GM18867 (cell line): Measurements from ENCODE around the gene ATP10A.
"Not testable (repeated sequence)": the region's sequence is repeated elsewhere in the genome, so short reads cannot be mapped to it uniquely, and the experiment has no call there.

ENCODE experiments used
- ATAC-seq: cut with Tn5 transposase; IDR thresholded peaks from one replicate; pipeline ENCODE4 v1.9.1; 2021; ENCODE audit warnings: mild to moderate bottlenecking, moderate library complexity; ENCODE audit not compliant: unreplicated experiment

Gene ATP10A

DNA sequence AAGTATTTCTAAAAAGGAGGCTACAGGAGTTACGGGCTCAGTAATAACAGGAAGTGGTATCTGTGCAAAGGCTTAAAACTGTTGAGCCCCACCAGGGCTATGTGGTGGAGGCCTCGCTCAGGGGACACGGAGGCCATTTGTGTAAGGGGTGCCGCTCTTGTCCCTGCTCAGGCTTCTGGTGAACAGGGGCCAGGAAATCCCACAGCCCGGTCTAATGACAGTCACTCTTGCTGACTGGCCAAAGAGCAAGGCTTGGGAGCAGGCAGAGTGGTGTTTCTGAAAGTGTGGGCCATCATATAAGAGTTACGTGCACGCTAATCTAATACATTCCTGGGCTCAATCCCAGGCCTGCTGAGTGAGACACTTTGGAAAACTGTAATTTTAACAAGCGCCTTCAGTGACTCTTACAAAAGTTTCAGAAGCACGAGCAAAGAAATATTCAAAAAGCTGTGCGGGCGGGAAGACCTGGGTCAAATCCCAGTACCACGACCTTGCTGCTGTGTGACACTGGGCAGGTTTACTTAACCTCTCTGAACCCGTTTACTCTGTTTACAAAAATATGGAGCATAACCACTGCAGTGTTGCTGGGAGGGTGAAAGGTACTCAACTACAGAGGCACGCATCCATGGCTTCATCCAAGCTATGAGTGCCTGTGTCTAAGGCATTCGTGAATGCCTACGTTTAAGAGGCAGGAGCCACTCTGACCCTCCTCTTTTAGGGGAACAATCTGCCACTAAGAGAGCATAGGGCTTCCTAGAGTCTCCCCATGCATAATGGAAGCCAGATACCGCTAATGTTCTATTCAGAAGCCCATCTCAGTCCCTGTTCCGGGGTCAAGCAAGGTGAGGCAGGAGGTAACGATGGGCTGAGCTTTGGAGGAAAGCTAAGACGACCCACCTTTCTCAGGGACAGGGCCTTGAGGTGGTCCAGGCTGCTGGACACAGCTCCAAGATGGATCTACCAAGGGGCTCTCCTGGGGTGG is 2.0 kb downstream of the ATP10A start:
- ATAC-seq = no peak

DNA sequence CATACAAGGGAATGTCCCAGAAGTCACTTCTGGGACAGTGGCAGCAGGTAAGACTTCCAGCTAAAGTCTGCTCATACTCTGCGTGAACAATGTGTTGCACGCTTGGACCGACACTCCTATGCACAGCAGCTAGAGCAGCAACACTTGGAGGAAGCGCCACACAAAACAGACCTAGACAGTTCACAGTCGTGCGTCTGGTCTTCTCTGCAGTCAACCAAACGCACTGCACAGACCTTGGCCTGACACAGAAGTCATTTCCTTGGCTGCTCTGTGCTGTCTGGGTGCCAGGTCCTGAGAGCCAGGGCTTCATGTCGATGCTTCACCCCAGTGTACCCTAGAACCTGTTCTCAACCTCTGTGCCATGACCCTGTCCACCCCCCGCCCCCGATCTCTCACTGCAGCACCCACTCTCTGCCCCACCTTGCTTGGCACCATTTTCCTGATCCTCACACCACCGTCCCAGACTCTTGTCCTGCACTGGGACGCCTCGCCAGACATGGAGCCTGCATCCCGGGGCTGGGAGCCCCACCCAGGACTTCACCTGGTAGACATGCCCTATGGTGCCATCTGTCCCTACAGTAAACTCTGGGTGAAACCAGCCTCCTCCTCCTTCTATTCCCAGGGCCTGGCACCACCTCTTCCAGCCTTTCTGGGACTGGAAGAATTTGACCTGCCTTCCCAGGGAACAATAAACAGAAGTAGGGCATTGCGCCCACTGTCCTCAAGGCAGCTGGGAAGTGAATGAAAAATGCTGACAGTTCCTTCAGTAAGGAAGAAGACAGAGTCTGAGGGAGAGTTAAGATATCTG is 3.1 kb downstream of the ATP10A start:
- no peak for ATAC-seq

DNA sequence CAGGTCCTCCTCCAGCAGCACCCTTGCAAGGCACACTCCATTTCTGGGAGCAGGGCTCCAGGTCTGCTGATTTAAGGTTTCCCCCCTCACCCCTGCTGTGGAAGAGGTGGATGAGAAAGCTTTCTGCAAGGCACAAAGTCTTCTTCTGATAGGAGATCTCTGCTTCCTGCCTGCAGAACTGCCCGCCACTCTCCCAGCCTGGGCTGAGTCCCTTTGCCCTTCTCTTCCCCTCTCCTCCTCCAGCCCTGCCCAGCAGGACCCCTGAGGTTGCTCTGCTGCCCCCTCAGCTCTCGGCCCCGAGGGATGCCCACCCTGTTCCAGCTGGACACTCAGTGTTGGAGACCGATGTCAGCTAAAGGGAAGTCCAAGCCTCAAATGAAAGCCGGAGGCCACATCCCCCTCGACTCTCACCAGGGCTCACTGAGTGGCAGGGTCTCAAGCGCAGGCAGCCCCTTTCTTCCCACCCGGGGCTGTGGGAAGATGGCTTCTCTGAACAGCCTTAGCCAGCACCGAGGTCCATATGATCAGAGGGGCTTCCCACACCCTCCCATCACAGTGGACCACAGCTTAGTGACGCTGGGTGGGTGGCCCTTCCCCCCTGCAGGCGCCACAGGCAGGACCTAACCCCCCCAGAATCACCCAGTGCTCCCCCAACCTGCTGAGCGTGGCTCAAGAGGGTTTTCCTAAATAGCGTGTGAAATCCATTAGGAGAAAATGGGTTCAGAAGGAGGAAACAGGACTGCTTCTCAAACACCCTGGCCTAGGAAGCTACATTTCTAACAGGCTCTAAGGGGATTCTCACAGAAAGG is 4.0 kb downstream of the ATP10A start:
- ATAC-seq = no peak

DNA sequence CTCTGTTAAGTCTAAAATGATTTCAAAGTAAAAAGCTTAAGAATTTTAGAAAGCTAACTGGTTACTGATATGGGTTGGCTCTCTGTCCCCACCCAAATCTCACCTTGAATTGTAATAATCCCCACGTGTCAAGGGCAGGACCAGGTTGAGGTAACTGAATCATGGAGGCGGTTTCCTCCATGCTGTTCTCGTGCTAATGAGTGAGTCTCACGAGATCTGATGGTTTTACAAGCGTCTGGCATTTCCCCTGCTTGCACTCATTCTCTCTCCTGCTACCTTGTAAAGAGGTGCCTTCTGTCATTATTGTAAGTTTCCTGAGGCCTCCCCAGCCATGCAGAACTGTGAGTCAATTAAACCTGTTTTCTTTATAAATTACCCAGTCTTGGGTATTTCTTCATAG is 7.1 kb downstream of the ATP10A start:
- not testable (repeated sequence) for ATAC-seq

DNA sequence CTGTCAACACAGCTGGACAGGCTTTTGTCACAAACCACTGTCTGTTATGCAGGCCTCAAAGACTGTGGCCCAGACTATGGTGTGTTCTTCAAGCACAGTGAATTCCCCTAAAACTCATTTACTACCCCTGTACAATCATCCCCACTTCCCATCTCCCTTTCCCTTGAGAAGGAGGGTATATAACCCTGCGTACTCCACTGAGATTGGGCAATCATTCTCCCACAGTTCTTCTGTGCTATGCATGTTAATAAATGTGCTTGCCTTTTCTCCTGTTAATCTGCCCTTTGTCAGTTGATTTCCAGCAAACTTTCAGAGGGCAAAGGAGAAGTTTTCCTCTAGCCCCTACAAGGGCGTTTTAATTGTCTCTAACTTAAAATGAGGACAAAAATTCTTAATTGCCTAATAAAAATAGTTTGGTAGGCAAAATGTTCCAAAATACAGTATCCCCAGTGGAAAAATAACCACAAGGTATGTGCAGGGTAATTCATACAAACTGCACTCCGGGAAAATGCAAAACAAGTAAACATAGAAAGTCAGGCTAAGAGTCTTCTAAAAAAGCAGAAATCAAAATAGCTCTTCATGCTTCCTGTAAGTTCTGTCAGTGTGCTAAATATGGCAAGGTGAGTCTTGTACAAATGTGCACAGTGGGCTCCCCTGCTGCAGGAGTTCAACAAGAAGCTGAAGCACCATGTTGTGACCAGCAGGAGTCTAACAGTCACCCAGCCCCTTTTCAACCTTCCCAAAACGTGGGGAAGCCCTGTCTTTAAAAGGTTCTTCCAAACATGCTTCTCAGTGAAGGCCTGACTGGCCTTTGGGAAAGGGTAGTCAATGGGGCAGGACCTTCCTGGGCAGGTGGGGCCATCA is 10.2 kb downstream of the ATP10A start:
- ATAC-seq = no peak

DNA sequence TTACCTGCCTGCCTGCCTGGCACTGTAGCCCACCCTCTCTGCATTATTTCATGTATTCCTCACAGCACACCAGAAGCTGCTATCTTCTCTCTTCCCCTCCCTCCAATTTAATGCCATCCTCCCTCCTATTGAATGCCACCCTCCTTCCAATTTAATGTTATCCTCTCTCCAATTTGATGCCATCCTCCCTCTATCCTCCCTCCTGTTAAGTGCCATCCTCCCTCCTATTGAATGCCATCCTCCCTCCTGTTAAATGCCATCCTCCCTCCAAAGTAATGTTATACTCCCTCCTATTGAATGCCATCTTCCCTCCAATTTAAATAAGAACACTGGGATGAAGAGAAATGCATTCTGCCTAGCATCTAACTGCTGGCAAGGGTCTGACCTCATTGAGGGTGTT is 11.1 kb downstream of the ATP10A start:
- ATAC-seq = no peak

DNA sequence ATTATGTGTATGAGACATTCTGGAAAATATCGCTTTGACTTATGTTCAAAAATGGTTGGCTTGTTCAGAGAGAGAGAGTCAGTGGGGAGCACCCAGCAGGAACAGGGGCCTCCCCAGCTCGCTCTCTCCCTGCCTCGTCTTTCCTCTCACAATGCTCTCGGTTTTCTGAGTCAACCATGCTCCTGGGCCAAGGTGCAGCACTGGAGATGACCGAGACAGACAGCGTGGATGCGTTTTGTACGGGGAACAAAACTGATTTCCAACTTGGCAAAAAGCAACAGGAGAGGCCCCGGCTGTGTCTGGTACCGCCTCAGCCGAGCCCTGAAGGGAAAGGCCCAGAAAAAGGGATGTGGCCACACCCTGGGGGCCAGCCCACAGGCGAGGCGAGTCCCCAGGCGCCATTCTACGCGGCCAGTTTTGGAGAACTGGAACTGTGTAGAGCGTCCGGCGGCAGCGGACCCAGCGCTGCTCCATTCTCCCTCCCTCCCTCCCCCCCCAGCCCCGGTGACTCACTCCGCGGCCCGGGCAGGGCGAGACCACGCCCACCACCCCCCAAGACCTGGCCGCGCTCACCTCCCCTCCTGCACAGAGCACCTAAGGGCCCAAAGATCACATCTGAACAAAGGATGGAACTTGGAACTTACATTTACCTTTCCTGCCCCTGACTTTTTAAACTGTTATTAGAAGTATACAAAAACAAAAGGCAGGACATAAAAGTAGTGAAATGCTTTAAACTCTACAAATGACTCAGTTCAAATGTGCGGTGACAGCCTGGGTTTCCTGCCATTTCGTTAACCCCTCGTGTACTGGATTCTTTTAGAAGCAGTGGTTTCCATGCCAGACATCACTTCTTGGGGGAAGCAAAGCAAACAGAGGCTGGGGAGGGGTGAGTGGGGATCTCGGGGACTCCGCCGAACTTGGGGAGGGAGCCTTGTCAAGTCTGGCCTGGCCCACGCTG is 12.7 kb downstream of the ATP10A start:
- peak; percentile 79 for ATAC-seq

DNA sequence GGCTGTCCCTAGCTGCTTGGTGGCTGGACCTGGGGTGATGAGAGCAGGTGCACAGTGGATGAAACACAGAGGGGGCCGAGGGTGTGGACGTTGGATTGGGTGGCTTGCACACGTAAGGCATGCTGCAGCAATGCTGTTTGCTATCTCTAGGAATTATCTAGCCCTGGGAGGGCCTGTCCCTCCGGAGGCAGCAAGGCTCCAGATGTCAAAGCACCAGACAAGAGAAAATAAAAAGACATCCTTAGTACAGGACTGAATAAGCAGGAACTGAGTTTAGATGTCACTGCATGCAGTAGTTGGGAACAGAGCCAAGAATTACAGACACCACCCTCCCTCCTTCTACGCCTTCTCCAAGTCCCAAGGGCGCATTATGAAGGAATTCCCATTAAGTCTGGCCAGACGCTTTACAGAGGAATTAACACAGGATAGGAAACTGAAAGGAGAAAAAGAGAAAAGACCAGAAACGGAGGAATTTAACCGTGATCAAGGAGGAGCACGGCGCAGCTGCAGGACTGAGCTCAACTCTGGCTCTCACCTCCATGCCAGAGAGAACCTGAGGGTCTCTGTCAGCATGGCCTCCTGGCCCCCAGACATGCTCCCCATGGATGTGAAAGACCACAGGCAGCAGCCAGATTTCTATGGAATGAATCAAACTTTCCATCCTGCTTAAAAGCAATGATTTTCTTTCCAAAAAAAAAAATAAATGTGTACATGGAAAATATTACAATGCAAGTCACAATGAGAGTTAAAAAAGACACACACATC is 13.8 kb downstream of the ATP10A start:
- no peak for ATAC-seq

DNA sequence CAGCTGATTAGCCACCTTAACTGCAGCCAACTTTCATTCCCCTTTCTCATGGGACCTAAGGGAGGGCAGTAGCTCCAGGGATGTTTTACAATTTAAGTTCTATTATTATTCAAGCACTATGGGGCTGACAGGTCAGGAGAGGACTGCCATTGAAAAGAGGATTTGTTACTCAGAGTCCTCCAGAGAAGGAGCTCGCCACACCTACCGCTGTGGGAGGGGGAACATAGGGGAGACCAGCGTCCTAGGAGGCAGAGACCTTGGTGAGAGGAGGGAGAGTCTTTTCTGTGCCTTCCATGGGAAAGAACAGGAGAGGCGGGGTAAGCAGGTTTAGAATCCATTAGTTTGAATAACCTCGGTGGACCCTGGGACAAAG is 14.4 kb downstream of the ATP10A start:
- ATAC-seq = no peak

DNA sequence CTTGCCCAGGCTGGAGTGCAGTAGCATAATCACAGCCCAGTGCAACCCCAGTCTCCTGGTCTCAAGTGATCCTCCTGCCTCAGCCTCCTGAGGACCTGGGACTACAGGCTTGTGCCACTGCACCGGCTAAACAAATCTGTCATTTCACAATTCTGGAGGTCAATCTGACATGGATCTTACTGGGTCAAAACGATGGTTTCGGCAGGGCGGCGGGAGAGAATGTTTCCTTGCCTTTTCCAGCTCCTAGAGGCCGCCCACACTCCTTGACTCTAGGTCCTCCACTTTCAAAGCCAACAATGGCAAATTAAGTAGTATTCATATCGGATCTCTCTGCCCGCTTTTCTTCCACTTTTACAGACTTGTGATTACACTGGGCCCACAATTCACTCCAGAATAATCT is 14.8 kb downstream of the ATP10A start:
- no peak for ATAC-seq

DNA sequence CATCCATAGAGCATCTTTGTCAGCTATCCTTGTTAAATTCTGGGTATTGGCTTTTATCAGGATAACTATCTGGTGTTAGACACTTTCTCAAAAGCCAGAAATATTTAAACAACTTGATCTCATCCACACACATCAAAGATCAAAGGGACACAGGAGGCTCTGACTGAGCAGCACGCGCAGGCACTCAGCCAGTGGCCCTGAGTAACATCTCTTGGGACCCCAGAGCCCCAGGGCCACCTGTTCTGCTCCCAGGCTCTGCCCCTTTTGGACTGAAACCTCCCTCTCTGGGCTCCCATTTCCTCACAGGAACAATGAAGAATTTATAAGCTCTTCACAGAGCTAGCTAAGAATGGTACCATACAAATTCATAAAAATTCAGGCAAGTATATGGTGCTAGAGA is 16.1 kb downstream of the ATP10A start:
- no peak for ATAC-seq

DNA sequence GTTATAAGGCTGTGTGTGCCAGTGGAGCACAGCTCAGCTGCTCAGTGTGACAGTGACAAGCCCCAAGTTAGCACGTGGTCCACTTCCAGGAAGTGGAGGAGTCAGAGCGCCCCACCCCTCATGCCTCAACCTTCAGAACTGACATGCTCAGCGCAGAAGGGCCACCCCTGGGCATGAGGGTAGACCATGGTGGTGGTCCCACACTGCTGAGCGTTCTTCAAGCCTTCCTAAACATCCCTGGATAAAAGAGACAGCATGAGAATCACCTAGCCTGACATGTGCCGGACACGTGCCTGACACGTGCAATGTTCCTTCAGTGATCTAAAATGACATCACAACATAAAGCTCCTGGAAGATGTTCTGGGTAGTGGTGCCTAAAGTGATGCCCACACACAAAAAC is 16.8 kb downstream of the ATP10A start:
- no peak for ATAC-seq

DNA sequence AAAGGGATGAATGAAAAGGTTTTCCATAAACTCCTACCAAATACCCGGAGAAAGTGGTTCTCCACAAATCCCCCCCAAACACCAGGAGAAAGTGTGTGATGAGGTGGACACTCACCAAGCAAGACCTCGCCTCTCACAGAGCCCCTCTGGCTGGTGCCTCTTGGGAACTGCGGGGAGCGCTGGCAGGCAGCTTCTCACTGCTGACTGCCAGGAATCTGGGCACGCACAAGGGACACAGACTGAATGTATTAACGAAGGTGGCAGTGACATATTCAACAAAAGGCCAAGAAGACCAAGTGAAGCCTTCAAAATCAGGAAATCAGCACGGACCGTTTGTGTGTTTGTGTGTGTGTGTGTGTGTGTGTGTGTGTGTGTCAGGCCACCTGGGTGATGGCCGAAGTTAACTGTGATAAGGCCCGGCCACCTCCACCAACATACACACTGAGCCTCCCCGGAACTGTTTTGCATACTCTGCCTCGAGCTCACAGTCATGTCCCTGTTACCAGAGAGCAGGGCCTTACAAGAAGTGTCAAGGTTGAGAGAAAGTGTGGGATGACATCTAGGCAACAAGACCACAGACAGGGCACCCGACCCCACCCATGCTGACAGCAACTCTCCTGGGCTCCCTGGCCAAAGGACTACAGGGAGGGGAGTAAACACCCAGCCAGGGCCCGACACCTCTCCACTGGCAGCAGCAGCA is 18.0 kb downstream of the ATP10A start:
- no peak for ATAC-seq

DNA sequence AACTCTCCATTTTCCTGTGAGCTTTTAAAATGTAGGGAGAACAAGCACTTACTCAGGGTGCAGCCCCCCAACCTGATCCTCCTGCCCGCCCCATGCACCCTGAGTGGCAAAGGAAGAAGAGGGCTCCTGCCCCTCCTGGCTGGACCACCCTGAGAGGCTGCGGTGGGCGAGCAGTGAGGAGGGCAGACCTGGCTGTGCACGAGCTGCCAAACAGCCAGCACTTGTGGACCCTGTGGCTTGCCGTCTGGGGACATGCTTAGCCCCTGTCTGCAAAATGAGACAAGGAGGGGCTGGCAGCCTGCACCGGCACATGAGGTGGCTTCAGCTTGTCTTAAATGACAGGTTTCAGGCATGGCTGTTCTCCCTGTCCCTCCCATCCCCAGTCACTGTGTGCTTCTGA is 18.6 kb downstream of the ATP10A start:
- no peak for ATAC-seq

DNA sequence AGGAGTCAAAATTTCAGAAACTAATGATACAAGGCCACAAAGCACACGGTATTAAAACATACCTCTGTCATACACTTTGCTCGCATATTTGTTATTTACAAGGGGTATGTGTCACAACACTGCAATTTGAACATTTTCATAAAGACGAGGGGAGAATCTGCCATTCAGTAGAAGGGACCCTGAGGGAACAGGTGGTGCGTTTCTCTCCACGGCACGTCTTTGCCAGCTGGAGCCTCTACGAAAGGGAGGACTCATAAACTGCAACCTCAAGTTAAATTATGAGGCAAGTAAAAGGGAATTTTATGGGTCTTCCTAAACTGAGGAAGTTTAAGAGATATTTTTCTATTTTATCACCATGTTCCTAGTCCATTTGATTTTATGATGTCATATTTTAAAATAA is 19.1 kb downstream of the ATP10A start:
- no peak for ATAC-seq

DNA sequence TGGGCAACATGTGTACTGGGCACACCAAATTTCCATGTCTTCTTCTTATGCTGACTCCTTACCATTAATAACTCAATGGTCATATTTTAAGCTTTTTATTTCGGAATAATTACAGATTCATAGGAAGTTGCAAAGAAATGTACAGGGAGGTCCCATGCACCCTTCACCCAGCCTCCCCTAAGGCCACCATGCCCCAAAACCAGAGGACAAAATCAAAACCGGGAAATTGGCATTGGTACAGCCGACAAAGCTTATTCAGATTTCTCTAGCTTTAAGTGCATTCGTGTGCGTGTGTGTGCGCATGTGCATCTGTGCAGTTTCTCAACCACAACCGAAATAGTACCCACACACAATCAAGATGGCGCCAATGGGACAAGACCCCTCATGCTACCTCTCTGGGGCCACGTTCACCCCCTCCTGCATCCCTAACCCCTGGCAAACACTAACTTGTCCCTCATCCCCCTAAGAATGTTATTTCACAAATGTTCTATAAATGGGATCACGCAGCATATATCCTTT is 23.4 kb downstream of the ATP10A start:
- ATAC-seq = no peak

DNA sequence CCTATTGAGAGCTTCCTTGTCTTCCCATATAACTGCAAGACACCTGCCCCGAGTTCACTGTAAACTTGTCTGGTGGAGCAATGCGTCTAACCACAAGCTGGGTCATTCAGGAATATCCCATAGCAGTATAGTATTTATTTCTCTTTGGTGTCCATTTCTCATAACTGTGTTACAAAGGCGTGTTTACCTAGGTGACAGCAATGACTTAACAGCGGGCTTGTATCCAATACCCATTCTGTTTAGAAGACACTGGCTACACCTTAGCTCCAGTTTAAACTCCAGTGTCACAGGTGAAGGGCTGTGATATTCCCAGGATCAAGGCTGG is 24.3 kb downstream of the ATP10A start:
- no peak for ATAC-seq
